ENCODE measurements around the gene BCAS3.

Gene BCAS3

DNA sequence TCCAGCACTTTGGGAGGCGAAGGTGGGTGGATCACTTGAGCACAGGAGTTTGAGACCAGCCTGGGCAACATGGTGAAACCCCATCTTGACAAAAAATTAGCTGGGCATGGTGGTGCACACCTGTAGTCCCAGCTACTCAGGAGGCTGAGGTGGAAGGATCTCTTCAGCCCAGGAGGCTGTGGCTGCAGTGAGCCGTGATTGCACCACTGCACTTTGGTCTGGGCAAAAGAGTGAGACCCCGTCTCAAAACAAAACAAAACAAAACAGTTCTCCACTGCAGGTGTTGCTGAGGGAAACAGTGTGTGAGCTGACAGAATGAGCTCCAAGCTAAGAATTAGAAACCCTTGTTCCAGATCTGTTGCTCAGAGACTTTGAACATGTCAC is 686.8 kb downstream of the BCAS3 start:
- TF ChIP-seq ZNF274 (IDR thresholded peaks at IDR 0.05; ENCODE audit: low read depth, low read length): no peak

DNA sequence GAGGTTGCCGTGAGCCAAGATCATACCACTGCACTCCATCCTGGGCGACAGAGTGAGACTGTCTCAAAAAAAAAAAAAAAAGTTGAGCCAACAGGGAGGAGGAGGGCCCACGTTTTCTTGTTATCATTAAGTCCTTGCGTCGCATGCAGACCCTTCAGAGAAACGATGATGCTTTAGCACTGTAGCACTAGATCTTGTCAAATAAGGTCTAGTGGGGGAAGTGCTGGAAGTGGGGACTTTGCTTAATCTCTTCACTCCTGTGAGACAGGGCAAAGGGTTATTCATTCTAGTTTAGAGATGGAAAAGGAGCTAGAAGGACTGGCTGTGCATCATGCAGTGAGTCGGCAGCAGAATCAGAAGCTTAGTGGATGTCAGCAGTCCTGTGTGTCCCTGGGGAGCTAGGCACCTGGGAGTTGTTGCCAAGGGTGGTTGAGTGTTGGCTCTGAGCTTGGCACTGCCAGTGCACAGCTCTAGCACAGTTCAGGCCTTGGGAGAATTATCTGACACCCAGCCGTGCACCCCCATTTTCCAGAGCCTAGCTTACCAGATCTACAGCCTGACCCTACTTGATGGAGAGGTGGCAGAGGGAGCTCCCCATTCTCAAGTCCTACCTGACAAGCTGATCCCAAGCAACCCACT is 688.5 kb downstream of the BCAS3 start:
- H3K4me3 ChIP-seq (ENCODE audit: low read length): no peak overlapping the region
- TF ChIP-seq ZNF274 (IDR thresholded peaks at IDR 0.05; ENCODE audit: low read depth, low read length): no peak

More for the DNA sequence above, 686.8 kb downstream of the BCAS3 start:
- H3K4me3 ChIP-seq (ENCODE audit: low read length): no peak overlapping the region

DNA sequence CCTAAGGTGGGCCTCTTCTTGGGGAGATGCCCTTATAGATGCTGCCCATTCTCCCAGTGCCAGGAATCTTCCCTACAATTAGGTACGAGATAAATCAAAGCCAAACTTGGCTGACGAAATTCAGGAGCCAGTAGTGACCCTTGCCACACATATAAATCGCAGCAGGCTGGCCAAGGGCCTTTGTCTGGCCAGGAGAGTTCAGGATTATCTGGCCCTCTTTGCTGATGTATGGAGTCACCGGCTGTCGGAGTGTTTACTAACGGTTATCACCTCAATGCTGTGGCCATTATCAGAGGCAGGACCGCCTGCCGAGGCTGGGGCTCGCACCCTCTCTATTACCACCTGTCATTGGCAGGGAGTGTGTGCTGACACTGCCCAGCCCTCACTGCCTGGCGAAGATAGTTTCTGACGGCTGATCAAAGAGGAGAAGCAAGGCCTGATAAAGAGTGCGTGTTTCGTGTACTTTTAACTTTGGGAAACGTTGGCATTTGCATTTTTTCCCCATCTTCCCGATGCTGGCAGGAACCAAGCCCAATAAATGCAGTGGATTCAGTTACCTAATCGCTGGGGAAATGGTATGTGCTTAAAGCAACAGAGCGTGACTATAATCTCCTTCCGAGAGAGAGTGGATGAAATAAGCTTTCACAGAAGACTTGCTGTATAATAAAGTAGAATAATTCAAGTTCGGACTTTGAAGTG is 689.2 kb downstream of the BCAS3 start:
- no peak for TF ChIP-seq ZNF274 (IDR thresholded peaks at IDR 0.05; ENCODE audit: low read depth, low read length)

DNA sequence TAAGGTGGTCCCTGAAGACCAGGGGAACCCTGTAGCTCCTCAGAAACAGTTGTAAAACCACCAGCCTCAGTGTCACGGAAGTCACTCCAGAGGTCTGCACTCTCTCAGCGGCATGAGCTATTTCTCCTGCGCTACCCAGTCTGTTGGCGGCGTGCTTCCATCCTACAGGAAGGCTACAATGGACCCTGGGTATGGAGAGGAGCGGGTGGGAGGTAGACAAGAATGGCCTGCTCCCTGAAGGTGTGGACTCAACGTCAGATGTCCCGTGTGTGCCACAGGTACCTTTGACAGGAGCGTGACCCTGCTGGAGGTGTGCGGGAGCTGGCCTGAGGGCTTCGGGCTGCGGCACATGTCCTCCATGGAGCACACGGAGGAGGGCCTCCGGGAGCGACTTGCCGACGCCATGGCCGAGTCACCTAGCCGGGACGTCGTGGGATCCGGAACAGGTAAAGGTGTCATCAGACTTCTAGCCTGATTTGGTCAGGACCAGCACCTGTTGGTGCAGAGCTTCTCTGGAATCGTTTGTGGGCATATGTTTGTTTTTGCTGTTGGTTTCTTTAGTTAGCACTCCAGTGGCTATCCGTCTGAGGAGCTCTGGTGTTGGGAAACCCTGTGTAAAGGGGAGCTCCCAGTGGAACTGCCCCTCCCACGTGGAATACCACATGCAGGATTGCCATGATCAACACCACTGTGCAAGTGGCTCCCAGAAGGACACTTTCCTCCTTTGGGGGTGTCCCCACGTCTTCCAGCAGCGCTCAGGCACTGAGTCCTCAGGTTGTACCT is 690.6 kb downstream of the BCAS3 start:
- H3K4me3 ChIP-seq (ENCODE audit: low read length): no peak overlapping the region
- no peak for TF ChIP-seq ZNF274 (IDR thresholded peaks at IDR 0.05; ENCODE audit: low read depth, low read length)

More for the DNA sequence above, 689.2 kb downstream of the BCAS3 start:
- H3K4me3 ChIP-seq (ENCODE audit: low read length): no peak overlapping the region

DNA sequence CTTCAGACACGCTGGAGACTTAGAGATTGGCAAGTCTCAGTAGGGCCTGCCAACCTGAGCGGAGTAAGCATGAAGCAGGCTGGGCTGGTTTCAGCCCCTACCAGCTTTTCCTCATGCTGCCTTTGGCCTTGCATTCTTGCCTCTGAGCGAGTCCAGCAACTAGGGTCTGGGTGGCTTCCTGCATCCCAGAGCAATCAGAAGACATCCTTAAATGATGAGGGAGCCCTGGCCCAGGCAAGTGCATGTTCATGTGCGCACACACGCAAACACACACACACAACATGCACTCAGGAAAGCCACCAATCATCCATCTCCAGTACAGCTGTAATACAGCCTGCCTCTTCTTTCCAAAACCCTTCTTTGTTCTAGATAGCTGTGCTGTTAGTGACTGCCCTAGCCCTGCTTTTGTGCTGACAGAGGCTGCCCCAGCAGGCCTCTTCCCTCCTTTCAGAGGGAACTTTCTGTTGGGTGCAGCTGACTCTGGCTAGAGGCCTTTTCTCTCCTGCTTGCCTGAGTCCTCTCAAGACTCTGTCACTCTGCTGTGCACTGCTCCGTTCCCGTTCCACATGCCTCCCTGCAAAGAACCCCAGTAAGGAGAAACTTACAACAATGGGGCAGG is 691.3 kb downstream of the BCAS3 start:
- no peak overlapping the region for H3K4me3 ChIP-seq (ENCODE audit: low read length)
- no peak for TF ChIP-seq ZNF274 (IDR thresholded peaks at IDR 0.05; ENCODE audit: low read depth, low read length)

DNA sequence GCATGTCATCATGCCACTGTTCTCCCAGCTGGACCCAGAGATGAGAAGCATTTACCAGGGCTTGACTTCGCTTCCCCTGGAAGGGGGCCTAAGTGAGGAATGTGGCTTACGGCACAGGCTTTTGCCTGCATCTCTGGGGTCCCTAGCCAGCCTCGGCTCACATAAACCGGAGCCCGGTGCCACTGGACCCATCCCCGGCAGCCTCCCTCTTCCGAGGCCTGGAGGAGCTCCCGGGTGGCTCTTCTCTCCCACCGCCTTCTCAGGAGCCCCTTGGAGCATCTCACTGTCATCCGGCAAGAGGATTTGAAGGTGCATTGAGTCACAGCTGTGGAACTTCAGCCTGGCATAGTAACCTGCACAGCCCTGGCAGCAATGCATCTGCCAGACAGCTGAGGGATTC is 692.1 kb downstream of the BCAS3 start:
- no peak for TF ChIP-seq ZNF274 (IDR thresholded peaks at IDR 0.05; ENCODE audit: low read depth, low read length)
- no peak overlapping the region for H3K4me3 ChIP-seq (ENCODE audit: low read length)

DNA sequence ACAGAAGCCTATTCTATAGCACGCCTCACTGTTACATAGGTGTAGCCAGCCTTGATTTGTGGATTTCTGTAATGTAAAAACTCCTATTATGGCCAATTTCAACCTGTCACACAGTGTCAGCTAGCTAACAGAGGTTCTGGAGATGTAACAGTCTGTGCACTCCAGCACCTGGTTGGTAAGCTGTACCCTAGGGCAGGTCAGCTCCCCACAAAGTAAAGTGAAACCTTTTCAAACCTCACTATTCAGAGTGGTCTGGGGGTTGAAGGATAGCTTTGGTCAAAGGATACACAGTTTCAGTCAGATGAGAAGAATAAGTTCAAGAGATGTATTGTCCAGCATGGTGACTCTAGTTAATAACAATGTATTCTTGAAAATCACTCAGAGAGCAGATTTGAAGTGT is 693.5 kb downstream of the BCAS3 start:
- no peak for TF ChIP-seq ZNF274 (IDR thresholded peaks at IDR 0.05; ENCODE audit: low read depth, low read length)
- H3K4me3 ChIP-seq (ENCODE audit: low read length): no peak overlapping the region

DNA sequence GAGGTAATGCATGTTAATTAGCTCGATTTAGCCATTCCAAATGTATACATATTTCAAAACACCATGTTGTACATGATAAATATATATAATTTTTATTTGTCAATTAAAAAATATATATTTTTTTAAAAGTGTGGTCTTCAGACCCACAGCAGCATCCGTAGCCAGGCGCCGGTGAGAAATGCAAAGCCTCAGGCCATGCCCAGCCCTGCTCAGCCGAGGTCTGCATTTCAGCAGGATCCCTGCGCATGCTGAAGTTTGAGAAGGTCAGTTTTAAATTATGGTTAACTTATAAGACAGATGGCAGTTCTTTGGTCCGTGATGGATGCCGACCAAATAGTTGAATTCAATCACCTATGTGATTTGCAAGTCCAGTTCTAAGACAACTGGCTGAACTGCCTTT is 694.0 kb downstream of the BCAS3 start:
- no peak overlapping the region for H3K4me3 ChIP-seq (ENCODE audit: low read length)
- no peak for TF ChIP-seq ZNF274 (IDR thresholded peaks at IDR 0.05; ENCODE audit: low read depth, low read length)

DNA sequence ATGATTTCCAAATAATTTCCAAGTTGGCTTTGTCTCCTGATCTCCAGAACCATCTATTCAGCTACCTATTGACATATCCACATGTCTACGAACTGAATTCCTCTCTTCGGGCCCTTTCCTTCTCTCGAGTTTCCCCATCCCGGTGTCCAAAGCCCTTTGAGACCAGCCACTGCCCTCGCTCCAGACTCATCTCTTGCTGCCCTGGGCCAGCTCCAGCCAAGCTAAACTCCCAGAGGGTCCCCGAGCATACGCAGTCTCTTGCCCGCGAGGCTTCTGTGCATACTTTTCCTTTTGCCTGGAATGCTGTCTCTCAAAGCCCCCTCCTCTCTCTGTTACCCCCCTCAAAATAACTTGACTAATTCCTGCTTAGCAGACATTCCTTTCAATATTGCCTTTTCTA is 694.8 kb downstream of the BCAS3 start:
- no peak overlapping the region for H3K4me3 ChIP-seq (ENCODE audit: low read length)
- no peak for TF ChIP-seq ZNF274 (IDR thresholded peaks at IDR 0.05; ENCODE audit: low read depth, low read length)

DNA sequence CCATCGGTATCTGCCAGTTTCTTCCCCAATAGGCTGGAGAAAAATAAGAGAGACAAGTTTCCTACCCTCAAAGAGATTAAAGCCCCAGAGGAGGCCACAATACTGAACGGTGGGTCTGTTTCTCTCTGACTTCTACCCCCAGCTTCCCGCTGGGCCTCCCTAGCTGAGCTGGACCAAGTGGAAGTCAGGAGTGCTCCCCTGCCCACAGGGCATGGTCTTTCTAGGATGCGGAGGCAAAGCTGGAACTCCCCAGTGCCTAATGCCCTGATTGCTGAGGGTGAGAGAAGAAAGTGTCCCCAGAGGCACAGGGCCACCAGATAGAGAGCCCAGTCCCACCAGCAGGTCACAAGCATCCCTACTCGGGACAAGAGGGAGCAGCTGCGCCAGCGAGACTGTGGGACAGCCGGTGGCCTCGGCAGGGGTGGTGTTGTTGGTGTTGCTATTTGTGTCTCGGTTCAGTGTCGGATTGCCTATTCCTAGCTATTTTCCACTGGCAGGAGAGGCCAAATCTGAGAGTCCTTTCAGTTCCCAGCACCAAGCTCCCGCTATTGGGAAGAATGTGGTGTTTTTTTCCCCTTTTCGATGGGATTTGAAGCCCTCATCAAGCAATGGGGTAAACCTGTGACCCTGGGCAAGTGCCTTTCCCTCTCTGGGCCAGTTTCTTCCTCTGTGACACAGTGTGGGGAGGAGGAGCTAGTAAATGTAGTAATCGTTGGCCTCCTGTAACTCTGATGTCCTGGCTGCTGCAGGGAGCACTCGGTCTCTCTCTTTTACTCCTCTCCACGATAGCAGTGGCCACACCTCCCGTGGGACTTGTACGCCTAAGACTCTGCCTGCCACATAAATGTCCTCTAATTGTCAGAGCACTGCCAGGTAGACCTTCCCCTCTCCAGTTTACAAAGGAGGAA is 699.5 kb downstream of the BCAS3 start:
- no peak overlapping the region for H3K4me3 ChIP-seq (ENCODE audit: low read length)
- TF ChIP-seq ZNF274 (IDR thresholded peaks at IDR 0.05; ENCODE audit: low read depth, low read length): no peak

DNA sequence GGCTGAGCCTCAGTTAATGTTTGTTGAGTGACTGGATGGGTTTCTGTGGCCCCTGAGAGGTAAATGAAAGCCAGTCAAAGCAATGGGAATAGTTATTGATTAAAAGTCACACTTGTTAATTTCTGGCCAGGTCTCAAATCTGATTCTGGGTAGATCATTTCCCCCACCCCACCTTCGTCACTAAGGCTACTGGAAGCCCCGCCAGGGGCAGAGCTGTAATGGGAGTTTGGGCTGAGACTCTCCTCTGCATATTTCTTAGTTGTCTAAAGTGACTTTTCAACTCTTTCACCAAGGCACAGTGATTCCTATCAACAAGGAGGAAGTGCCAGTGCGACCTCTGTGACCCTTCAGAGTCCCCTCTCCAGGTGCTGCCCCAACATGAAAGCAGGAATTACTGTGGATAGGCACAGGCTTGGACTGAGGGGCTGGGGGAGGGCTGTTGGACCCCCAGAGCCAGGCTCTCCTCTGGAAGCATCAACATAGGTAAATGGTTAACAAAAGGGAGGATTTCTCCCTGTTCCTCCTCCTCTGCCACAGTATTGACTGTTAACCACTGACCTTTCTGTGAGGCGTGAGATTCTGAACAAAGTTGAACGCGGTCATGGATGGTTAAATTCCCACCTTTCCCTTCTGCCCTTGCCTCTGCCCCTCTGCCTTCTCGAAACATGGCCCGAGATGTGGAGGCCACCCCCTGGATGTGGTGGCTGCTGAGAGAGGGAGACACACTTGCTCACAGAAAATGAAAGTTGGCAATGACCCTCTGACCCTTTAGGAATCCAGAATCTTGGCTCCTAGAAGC is 701.2 kb downstream of the BCAS3 start:
- no peak overlapping the region for H3K4me3 ChIP-seq (ENCODE audit: low read length)
- no peak for TF ChIP-seq ZNF274 (IDR thresholded peaks at IDR 0.05; ENCODE audit: low read depth, low read length)

DNA sequence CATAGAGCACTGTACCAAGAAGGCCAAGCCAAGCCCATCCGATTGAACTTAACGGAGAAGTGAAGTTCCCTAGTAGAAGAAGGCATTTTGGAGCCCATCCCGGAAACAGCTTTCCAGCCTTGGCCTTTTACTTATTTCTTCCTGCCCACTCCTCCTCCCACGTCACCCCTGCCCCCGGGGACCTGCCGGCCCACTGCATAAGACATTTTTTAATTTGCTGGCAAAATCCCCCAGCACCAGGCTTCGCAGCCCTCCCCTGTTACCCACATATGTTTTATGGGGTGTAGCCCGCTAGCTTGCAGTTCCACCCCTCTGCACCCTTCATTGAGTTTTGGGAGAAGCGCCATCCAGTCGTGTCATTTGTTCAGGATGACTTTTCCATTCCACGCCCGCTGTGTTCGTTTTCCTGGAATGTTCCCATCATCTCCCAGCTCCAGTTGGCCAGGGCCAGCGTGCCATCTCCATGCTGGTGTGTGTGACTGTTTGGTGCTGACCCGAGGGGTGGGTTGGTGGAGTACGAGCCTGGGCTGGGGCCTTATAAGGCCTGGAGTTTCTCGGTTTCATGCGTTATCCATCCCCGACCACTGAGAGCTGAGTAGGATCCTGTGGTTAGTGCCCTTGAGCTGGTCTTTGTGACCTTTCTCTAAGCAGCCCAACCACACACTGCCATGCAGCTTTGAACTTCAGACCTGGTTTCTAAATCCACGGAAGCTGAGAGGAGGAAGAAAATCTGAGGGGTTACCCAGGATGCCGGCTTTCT is 702.0 kb downstream of the BCAS3 start:
- no peak overlapping the region for H3K4me3 ChIP-seq (ENCODE audit: low read length)
- TF ChIP-seq ZNF274 (IDR thresholded peaks at IDR 0.05; ENCODE audit: low read depth, low read length): no peak

Data from GM08714 (cell line).